ENCODE results near the gene HCN3. TPM values are rescaled to one million over a fixed set of nuclear protein-coding genes. Genes with fewer than 3 reads are reported as not detected.

Gene HCN3
- polyA plus RNA-seq, 2 donors = 2.4 to 6.6 TPM

DNA sequence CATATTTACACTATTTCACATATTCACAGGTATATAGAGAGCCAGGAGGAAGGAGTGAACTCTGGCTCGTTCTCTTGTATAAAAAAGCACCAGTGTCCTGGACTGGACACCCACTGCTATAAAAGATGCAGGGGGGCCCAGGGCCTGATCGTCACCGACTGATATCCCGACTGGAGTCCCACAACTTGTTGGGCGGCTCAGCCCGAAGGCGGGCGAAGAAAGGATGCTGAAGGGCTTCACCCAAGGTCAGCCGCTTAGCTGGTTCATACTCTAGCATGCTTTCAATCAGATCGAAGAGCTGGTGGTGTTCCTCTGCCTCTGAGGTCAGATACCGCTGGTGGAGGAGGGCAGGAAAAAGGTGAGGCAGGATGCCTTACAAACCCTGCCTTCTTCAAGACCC, 14.2 kb upstream of the HCN3 start:
- 82 to 86% methylated on average over 11 of the region's 11 CpGs for WGBS, 2 donors
- H3K4me1 ChIP-seq (ENCODE audit: control insufficient read depth in 2 of 2, insufficient read depth in 2 of 2, low read length in 1 of 2) = peaks cover 5% of the 10 kb centered on the region in 2 donors
- no peaks in the 10 kb centered on the region for H3K27me3 ChIP-seq (ENCODE audit: control insufficient read depth in 1 of 2, insufficient read depth in 2 of 2, low read length in 2 of 2)
- no peak overlapping the region for H3K4me3 ChIP-seq (ENCODE audit: low read depth in 1 of 2, low read length in 2 of 2)
- H3K9me3 ChIP-seq (ENCODE audit: control insufficient read depth in 2 of 2, insufficient read depth in 1 of 2, low read depth in 1 of 2, low read length in 1 of 2) = no peaks in the 10 kb centered on the region
- peaks cover 17 to 27% of the 10 kb centered on the region in 2 donors for H3K36me3 ChIP-seq (ENCODE audit: control insufficient read depth in 2 of 2, insufficient read depth in 2 of 2, low read length in 1 of 2)
- peak overlapping the region in 1 of 2 donors; percentile 43 for H3K27ac ChIP-seq (ENCODE audit: low read depth in 2 of 2, low read length in 1 of 2)

DNA sequence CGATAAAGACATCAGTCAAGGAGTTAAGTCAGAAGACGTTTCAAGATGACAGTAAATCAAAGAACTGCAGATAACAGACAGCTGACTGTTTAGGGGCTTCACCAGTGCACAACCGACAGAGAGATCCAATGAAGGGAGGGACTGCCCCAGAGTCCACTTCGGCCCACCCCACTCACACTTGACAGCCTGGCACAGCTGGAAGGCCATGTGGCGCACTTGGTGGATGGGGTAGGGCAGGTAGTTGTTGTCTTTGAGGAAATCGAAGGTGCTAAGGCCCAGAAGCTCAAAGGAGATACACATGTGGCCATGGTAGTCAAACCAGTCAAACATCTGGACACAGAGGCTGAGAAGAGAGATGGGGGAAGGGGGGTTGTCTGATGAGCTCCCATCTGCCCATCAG, 10.7 kb upstream of the HCN3 start:
- no peak overlapping the region for H3K4me3 ChIP-seq (ENCODE audit: low read depth in 1 of 2, low read length in 2 of 2)
- H3K4me1 ChIP-seq (ENCODE audit: control insufficient read depth in 2 of 2, insufficient read depth in 2 of 2, low read length in 1 of 2) = no peaks in the 10 kb centered on the region
- H3K9me3 ChIP-seq (ENCODE audit: control insufficient read depth in 2 of 2, insufficient read depth in 1 of 2, low read depth in 1 of 2, low read length in 1 of 2) = no peaks in the 10 kb centered on the region
- WGBS, 2 donors = 82 to 83% methylated on average over 6 of the region's 6 CpGs
- no peaks in the 10 kb centered on the region for H3K27me3 ChIP-seq (ENCODE audit: control insufficient read depth in 1 of 2, insufficient read depth in 2 of 2, low read length in 2 of 2)
- H3K27ac ChIP-seq (ENCODE audit: low read depth in 2 of 2, low read length in 1 of 2) = no peak overlapping the region
- peaks cover 30 to 45% of the 10 kb centered on the region in 2 donors for H3K36me3 ChIP-seq (ENCODE audit: control insufficient read depth in 2 of 2, insufficient read depth in 2 of 2, low read length in 1 of 2)

DNA sequence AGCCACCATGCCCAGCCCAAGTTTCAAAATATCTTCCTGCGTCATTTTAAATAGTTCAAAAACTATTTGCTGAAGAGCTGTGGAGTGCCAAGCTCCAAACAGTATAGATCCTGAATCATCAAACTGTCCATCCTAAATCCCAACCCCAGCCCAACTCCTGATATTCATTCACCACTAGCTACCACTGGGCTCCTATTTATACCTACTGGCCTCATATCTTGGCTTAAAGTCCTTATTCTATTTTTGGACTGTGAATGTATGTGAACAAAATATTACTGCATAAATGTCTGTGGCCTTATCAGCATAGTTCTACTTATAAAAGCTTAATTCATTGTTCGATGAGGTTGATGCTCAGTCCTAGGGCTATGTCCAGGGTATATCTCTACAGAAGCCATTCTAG, 9.9 kb upstream of the HCN3 start:
- Histone ChIP-seq H3K27me3 (ENCODE audit: control insufficient read depth in 1 of 2, insufficient read depth in 2 of 2, low read length in 2 of 2) (no peaks in the 10 kb centered on the region), H3K27ac (ENCODE audit: low read depth in 2 of 2, low read length in 1 of 2) (no peak overlapping the region), H3K4me3 (ENCODE audit: low read depth in 1 of 2, low read length in 2 of 2) (no peak overlapping the region), H3K4me1 (ENCODE audit: control insufficient read depth in 2 of 2, insufficient read depth in 2 of 2, low read length in 1 of 2) (no peaks in the 10 kb centered on the region), H3K36me3 (ENCODE audit: control insufficient read depth in 2 of 2, insufficient read depth in 2 of 2, low read length in 1 of 2) (peaks cover 30 to 45% of the 10 kb centered on the region in 2 donors), H3K9me3 (ENCODE audit: control insufficient read depth in 2 of 2, insufficient read depth in 1 of 2, low read depth in 1 of 2, low read length in 1 of 2) (no peaks in the 10 kb centered on the region)
- 95 to 96% methylated on average over 2 of the region's 2 CpGs for WGBS, 2 donors

DNA sequence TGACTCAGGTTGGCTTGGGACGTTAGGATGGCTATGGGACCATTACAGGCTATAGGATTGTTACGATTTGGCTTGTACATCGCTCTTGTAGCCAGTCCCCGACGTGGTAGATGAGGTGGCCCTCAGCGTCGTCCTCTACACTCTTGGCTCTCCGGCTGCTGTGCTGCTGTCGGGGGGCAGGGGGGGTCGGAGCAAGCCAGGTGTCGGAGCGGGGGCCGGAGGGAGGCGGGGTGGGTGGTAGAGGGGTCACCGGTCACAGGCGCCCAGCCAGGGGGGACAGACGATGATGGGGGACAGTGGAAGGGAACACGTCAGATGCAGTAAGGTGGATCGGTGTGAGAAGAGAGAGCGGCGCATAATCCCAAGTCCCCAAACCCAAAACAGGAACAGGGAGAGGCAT, 8.6 kb upstream of the HCN3 start:
- no peaks in the 10 kb centered on the region for H3K27me3 ChIP-seq (ENCODE audit: control insufficient read depth in 1 of 2, insufficient read depth in 2 of 2, low read length in 2 of 2)
- H3K27ac ChIP-seq (ENCODE audit: low read depth in 2 of 2, low read length in 1 of 2) = no peak overlapping the region
- H3K4me1 ChIP-seq (ENCODE audit: control insufficient read depth in 2 of 2, insufficient read depth in 2 of 2, low read length in 1 of 2) = no peaks in the 10 kb centered on the region
- 91 to 95% methylated on average over 21 of the region's 21 CpGs for WGBS, 2 donors
- no peaks in the 10 kb centered on the region for H3K9me3 ChIP-seq (ENCODE audit: control insufficient read depth in 2 of 2, insufficient read depth in 1 of 2, low read depth in 1 of 2, low read length in 1 of 2)
- H3K36me3 ChIP-seq (ENCODE audit: control insufficient read depth in 2 of 2, insufficient read depth in 2 of 2, low read length in 1 of 2) = peaks cover 30 to 42% of the 10 kb centered on the region in 2 donors
- H3K4me3 ChIP-seq (ENCODE audit: low read depth in 1 of 2, low read length in 2 of 2) = no peak overlapping the region

DNA sequence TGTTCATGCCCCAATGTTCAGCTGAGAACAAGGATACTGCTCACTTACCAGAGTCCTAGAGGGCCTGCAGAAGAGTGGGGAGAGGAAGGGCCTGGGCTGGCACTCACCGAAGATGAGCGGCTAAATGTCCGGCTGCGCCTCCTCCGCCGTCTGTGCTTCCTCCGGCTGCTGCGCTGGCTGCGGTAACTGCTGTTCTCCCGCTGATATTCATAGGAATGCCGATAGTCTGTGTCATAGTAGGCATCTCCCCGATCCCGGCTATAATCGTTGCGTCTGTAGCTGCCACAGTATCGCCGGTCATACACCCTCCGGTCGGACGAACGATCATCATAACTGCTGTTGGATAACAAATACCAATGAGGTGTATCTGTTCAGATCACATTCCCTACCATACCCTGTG, 7.9 kb upstream of the HCN3 start:
- H3K9me3 ChIP-seq (ENCODE audit: control insufficient read depth in 2 of 2, insufficient read depth in 1 of 2, low read depth in 1 of 2, low read length in 1 of 2) = no peaks in the 10 kb centered on the region
- WGBS, 2 donors = 94 to 95% methylated on average over 21 of the region's 21 CpGs
- peaks cover 30 to 38% of the 10 kb centered on the region in 2 donors for H3K36me3 ChIP-seq (ENCODE audit: control insufficient read depth in 2 of 2, insufficient read depth in 2 of 2, low read length in 1 of 2)

DNA sequence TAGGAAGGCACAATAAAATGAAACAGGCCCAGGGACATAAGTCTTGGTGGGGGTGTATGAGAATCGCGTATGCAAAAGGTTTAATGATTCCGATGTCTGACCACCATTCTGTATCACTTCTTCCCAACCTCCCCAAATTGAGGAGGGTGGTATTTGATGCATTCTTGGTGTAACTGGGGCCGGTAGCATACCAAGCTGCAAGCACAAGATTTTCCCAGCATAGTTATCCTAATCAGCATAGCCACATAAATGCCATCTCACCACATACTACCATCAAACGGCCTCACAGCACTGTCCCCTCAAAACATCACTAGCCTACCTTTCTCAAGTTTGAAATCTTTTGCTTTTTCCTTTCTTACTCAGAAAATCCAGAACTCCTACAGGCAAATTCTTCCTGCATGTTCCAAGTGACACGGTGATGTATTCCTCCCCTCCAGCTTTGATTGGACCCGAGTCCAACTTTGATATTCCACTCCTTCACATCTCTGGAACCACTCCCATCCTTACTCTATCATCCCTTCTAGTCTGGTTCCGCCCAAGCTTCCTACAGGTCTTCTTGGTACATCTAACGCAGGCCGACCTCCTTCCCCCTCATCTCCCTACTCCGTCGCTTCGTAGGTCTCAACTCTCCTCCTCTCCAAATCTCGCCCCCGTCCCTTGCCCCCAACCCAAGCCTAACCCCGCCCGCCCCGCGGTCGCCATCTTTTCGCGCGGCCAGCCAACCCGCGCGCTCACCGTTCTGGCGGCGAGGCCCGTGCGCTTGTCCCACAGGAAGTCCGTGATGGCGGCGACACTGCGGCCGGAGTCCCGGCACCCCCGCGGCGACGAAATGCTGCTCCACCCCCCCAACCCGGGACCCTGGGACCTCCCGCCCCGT, 4.6 kb upstream of the HCN3 start:
- Histone ChIP-seq H3K9me3 (ENCODE audit: control insufficient read depth in 2 of 2, insufficient read depth in 1 of 2, low read depth in 1 of 2, low read length in 1 of 2) (no peaks in the 10 kb centered on the region), H3K27ac (ENCODE audit: low read depth in 2 of 2, low read length in 1 of 2) (peak overlapping the region; percentile 88 to 96), H3K27me3 (ENCODE audit: control insufficient read depth in 1 of 2, insufficient read depth in 2 of 2, low read length in 2 of 2) (no peaks in the 10 kb centered on the region), H3K36me3 (ENCODE audit: control insufficient read depth in 2 of 2, insufficient read depth in 2 of 2, low read length in 1 of 2) (peaks cover 16 to 26% of the 10 kb centered on the region in 2 donors), H3K4me3 (ENCODE audit: low read depth in 1 of 2, low read length in 2 of 2) (peak overlapping the region; percentile 59 to 66), H3K4me1 (ENCODE audit: control insufficient read depth in 2 of 2, insufficient read depth in 2 of 2, low read length in 1 of 2) (peaks cover 0 to 2% of the 10 kb centered on the region in 2 donors)
- 4% methylated on average over 44 of the region's 44 CpGs for WGBS, 2 donors

More for the DNA sequence above, 7.9 kb upstream of the HCN3 start:
- peaks cover 0 to 2% of the 10 kb centered on the region in 2 donors for H3K4me1 ChIP-seq (ENCODE audit: control insufficient read depth in 2 of 2, insufficient read depth in 2 of 2, low read length in 1 of 2)
- no peak overlapping the region for H3K4me3 ChIP-seq (ENCODE audit: low read depth in 1 of 2, low read length in 2 of 2)
- no peak overlapping the region for H3K27ac ChIP-seq (ENCODE audit: low read depth in 2 of 2, low read length in 1 of 2)
- H3K27me3 ChIP-seq (ENCODE audit: control insufficient read depth in 1 of 2, insufficient read depth in 2 of 2, low read length in 2 of 2) = no peaks in the 10 kb centered on the region

DNA sequence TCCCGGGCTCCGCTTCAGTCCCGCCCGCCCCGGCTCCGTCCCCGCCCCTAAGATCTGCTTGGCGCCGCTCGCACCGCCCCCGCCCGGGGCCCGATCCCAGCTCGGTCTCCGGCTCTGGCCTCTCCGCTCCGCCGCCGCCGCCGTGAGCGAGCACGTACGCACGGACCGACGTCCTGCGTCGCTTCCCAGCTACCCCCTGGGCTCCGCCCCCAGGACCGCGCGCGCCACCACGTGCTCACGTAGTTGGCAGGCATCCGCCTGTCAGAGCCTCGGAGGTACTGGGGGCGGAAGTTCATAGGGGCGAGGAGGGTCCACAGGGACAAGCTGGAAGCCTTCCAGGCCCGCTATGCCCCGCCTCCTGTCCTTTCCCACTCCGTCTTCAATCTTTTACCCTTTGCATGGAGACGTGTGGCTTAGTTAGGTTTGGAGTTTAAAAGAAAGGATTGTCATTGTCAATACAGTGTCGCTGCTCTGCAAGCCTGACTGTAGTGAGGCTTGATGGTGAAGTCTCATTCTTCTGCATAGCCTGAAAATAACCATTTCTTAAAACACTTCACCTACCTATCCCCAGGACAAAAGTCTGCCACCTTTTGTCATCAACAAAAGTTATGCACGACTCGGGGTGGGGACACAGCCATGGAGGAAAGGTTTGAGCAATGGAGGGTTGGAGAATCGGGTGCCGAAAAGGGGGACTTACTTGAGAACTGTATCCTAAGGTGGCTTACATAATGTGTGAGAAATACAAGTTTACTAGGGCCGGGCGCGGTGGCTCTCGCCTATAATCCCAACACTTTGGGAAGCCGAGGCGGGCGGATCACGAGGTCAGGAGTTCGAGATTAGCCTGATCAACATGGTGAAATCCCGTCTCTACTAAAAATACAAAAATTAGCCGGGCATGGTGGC, 3.7 kb upstream of the HCN3 start, which contains the start of gene CLK2:
CLK2 (minus strand) TSS at position 162 of the 903 bp plus-strand sequence. CDS start 2,527 bp downstream, outside the sequence.
- WGBS, 2 donors = 13 to 14% methylated on average over 59 to 61 of the region's 61 CpGs
- no peaks in the 10 kb centered on the region for H3K9me3 ChIP-seq (ENCODE audit: control insufficient read depth in 2 of 2, insufficient read depth in 1 of 2, low read depth in 1 of 2, low read length in 1 of 2)
- no peaks in the 10 kb centered on the region for H3K27me3 ChIP-seq (ENCODE audit: control insufficient read depth in 1 of 2, insufficient read depth in 2 of 2, low read length in 2 of 2)
- H3K4me1 ChIP-seq (ENCODE audit: control insufficient read depth in 2 of 2, insufficient read depth in 2 of 2, low read length in 1 of 2) = peaks cover 0 to 2% of the 10 kb centered on the region in 2 donors
- peak within 1 kb of the TSS; percentile 59 to 66 for H3K4me3 ChIP-seq (ENCODE audit: low read depth in 1 of 2, low read length in 2 of 2)
- H3K27ac ChIP-seq (ENCODE audit: low read depth in 2 of 2, low read length in 1 of 2) = peak within 1 kb of the TSS; percentile 88 to 96
- H3K36me3 ChIP-seq (ENCODE audit: control insufficient read depth in 2 of 2, insufficient read depth in 2 of 2, low read length in 1 of 2) = peaks cover 10 to 19% of the 10 kb centered on the region in 2 donors

DNA sequence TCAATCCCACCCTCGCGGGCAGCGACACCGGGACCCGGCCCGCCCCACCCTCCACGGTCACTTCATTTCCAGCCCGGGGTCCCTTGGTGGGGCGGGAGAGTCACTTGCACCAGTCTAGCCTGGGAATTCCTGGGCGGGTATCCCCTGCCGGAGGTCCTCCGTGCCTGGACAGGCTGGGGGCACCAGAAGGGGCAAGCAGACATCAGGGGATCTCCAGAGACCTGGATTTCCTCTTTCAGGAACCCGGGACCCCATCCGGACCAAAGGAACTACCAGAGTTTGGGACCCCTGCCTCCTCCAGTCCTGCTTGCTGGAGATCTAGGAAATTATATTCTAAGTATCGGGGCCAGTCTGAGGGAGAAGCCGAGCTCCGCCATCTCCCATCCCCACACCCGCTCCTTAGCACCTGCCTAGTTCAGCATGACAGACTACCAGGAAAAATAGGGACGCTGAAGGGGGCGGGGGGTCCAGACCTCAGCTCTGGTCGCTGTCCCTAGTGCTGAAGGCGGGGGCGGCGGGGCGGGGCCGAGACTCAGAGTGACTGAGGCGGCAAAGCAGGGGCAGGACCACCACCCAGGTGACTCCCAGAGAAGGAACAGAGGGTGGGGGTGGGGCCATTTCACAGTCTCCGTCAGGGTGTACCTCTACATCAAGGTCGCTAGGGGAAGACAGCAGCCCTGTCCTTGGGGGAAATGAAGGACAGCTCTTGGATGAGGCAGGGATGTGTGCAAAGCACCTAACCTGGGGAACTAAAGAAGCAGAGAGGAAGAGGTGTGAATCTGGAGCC, 832 bp downstream of the HCN3 start:
- H3K27me3 ChIP-seq (ENCODE audit: control insufficient read depth in 1 of 2, insufficient read depth in 2 of 2, low read length in 2 of 2) = no peaks in the 10 kb centered on the region
- H3K27ac ChIP-seq (ENCODE audit: low read depth in 2 of 2, low read length in 1 of 2) = peak overlapping the region; percentile 15 to 85
- no peaks in the 10 kb centered on the region for H3K36me3 ChIP-seq (ENCODE audit: control insufficient read depth in 2 of 2, insufficient read depth in 2 of 2, low read length in 1 of 2)
- 1% methylated on average over 29 of the region's 29 CpGs for WGBS, 2 donors
- H3K4me3 ChIP-seq (ENCODE audit: low read depth in 1 of 2, low read length in 2 of 2) = peak overlapping the region; percentile 65
- H3K4me1 ChIP-seq (ENCODE audit: control insufficient read depth in 2 of 2, insufficient read depth in 2 of 2, low read length in 1 of 2) = peaks cover 0 to 2% of the 10 kb centered on the region in 2 donors
- no peaks in the 10 kb centered on the region for H3K9me3 ChIP-seq (ENCODE audit: control insufficient read depth in 2 of 2, insufficient read depth in 1 of 2, low read depth in 1 of 2, low read length in 1 of 2)

DNA sequence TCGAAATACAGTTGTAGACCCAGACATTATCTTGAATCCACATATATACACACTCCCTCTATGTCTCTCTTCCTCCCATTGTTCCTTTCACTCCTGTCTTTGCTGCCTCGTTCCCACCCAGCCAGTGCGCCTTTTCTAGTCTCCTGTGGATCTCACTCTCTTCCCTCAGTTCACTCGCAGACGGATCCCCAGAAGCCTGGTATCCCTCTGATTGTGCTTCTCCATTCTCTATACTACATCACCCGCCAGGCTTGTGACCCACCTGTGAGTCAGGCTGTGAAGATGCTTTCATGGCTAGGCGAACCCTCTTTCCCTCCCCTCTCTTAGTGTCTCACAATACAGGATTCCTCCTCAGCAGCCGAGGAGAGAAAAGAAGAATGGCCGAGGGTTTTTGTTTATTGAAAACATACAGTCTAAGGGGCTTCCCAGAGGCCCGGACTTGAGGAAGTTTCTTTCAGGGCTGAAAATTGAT, 1.5 kb downstream of the HCN3 start:
- H3K9me3 ChIP-seq (ENCODE audit: control insufficient read depth in 2 of 2, insufficient read depth in 1 of 2, low read depth in 1 of 2, low read length in 1 of 2) = no peaks in the 10 kb centered on the region
- H3K27ac ChIP-seq (ENCODE audit: low read depth in 2 of 2, low read length in 1 of 2) = no peak overlapping the region
- no peaks in the 10 kb centered on the region for H3K27me3 ChIP-seq (ENCODE audit: control insufficient read depth in 1 of 2, insufficient read depth in 2 of 2, low read length in 2 of 2)
- WGBS, 2 donors = 61 to 63% methylated on average over 10 of the region's 10 CpGs
- H3K4me3 ChIP-seq (ENCODE audit: low read depth in 1 of 2, low read length in 2 of 2) = peak overlapping the region in 1 of 2 donors; percentile 65
- peaks cover 0 to 2% of the 10 kb centered on the region in 2 donors for H3K4me1 ChIP-seq (ENCODE audit: control insufficient read depth in 2 of 2, insufficient read depth in 2 of 2, low read length in 1 of 2)
- H3K36me3 ChIP-seq (ENCODE audit: control insufficient read depth in 2 of 2, insufficient read depth in 2 of 2, low read length in 1 of 2) = peaks cover 0 to under 1% of the 10 kb centered on the region in 2 donors

Data from esophagus (tissue), 2 donors.